Subcutaneous adipose tissue (tissue), 4 donors: ENCODE results near the gene PANK4. TPM values are rescaled to one million over a fixed set of nuclear protein-coding genes. Genes with fewer than 3 reads are reported as not detected.

Experiments used
- CTCF ChIP-seq: fragments of 450-650 bp; IDR thresholded peaks from one replicate; pipeline ENCODE4 v1.5.1; 2016; ENCODE audit warnings: low read depth, mild to moderate bottlenecking, control low read depth, antibody characterized with exemption, moderate library complexity
- total RNA-seq, 4 donors: library from RNA; depleted of rRNA; stranded (reverse); fragments of >200 nt; gene quantifications; one replicate each; pipeline ENCODE4 v1.1.0, GENCODE V29; 2016

Gene PANK4
- total RNA-seq, 4 donors from 2014 or later, result 11.4 to 24.4 (median 21.7) TPM

- no peak for TF ChIP-seq CTCF
Observed at GRCh38 chr1:2542246-2542915, 16.0 kb upstream of the PANK4 start.

GRCh38 chr1:2541619-2542245 lies 15.3 kb upstream of the PANK4 start:
- TF ChIP-seq CTCF, result no peak

- no peak for TF ChIP-seq CTCF
Observed at GRCh38 chr1:2540816-2541492, 14.6 kb upstream of the PANK4 start.

GRCh38 chr1:2539312-2539907 lies 13.0 kb upstream of the PANK4 start:
- no peak for TF ChIP-seq CTCF

GRCh38 chr1:2538872-2539271 lies 12.5 kb upstream of the PANK4 start:
- TF ChIP-seq CTCF, result no peak

GRCh38 chr1:2538376-2538775 lies 12.0 kb upstream of the PANK4 start:
- TF ChIP-seq CTCF, result no peak

GRCh38 chr1:2537784-2538115 lies 11.4 kb upstream of the PANK4 start:
- TF ChIP-seq CTCF, result no peak
